ENCODE measurements around the gene BAZ2B.

Gene BAZ2B

GRCh38 chr2:159275111-159275510 lies 341.2 kb downstream of the BAZ2B start:
- Mint-ChIP-seq H3K4me1 (peaks cover 2% of the 10 kb centered on the region), H3K36me3 (ENCODE audit: low read depth) (peaks cover 22% of the 10 kb centered on the region), H3K27ac (no peak overlapping the region), H3K9me3 (no peaks in the 10 kb centered on the region), H3K4me3 (no peak overlapping the region), H3K27me3 (no peaks in the 10 kb centered on the region)
- DNase-seq (no peak), ATAC-seq (no peak)

GRCh38 chr2:159272156-159272555 lies 344.2 kb downstream of the BAZ2B start:
- Mint-ChIP-seq H3K36me3 (ENCODE audit: low read depth) (peaks cover 27% of the 10 kb centered on the region), H3K4me3 (no peak overlapping the region), H3K4me1 (peaks cover 2% of the 10 kb centered on the region), H3K27ac (no peak overlapping the region), H3K27me3 (no peaks in the 10 kb centered on the region), H3K9me3 (no peaks in the 10 kb centered on the region)
- DNase-seq: no peak
- ATAC-seq: no peak

GRCh38 chr2:159270744-159271379 lies 345.5 kb downstream of the BAZ2B start:
- H3K4me3 Mint-ChIP-seq: no peak overlapping the region
- H3K4me1 Mint-ChIP-seq: peaks cover 2% of the 10 kb centered on the region
- no peaks in the 10 kb centered on the region for H3K9me3 Mint-ChIP-seq
- DNase-seq: no peak
- H3K27me3 Mint-ChIP-seq: no peaks in the 10 kb centered on the region
- peaks cover 30% of the 10 kb centered on the region for H3K36me3 Mint-ChIP-seq (ENCODE audit: low read depth)
- no peak overlapping the region for H3K27ac Mint-ChIP-seq
- ATAC-seq: no peak
